Urinary bladder (tissue), 4 donors: Measurements from ENCODE around the gene CREBBP. TPM values are rescaled to one million over a fixed set of nuclear protein-coding genes. Genes with fewer than 3 reads are reported as not detected.

Experiments used
- DNase-seq: peaks from one replicate; pipeline ENCODE4 v3.0.0-alpha.2; 2015; ENCODE audit errors: extremely low spot score
- H3K27ac ChIP-seq: one replicate; pipeline ENCODE4 v1.5.1; 2013; ENCODE audit warnings: low read depth, mild to moderate bottlenecking, moderate library complexity
- H3K36me3 ChIP-seq: one replicate; pipeline ENCODE4 v1.6.1; 2013; ENCODE audit warnings: mild to moderate bottlenecking, moderate library complexity; ENCODE audit not compliant: insufficient read depth
- H3K4me1 ChIP-seq: one replicate; pipeline ENCODE4 v1.6.1; 2013; ENCODE audit warnings: mild to moderate bottlenecking, moderate library complexity; ENCODE audit not compliant: insufficient read depth
- H3K4me3 ChIP-seq: one replicate; pipeline ENCODE4 v1.5.1; 2013; ENCODE audit warnings: low read depth, low read length
- WGBS: extraction: QIAGEN DNeasy Blood & Tissue Kit; methylation state at CpG from one replicate; pipeline ENCODE4 v1.1.7; 2013; 5-methylcytosine and 5-hydroxymethylcytosine counted together
- polyA plus RNA-seq: library from polyadenylated mRNA; stranded (reverse); fragments of 200-250 nt; gene quantifications from one replicate; pipeline ENCODE4 v1.2.3, GENCODE V29; 2013
- total RNA-seq: library from RNA; depleted of rRNA; stranded (reverse); fragments of >200 nt; gene quantifications from one replicate; pipeline ENCODE4 v1.2.3, GENCODE V29; 2014
- donor health status: healthy with polysubstance abuse.
- donor health status: healthy.

Gene CREBBP
- total and polyA plus RNA-seq, 2 donors = 23.2 to 67.3 TPM

DNA sequence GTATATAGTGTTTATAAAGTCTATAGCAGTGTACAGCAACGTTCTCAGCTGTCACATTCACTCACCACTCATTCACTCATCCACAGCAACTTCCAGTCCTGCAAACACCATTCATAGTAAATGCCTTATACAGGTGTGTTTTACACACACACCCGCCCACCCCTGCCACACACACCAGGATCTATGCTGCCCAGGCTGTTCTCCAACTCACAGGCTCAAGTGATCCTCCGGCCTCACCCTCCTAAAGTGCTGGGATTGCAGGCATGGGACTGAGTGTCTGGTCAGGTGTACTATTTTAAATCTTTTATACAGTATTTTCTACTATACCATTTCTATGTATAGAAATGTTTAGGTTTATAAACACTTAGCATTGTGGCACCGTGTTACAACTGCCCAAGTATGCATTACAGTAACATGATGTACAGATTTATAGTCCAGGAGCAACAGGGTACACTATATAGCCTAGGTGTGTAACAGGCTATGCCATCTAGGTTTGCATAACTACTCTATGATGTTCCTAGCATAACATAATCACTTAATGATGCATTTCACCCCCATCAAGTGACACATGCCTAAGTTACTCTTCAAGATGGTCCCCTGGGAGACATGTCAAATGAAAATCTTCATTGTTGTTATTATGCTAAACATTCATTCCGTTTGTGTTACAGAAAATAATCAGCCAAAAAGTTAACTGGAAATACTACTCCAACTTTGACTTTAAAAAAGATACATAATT, 42.5 kb downstream of the CREBBP start:
- Histone ChIP-seq H3K4me3 (no peak overlapping the region), H3K27ac (no peak overlapping the region), H3K36me3 (no peaks in the 10 kb centered on the region), H3K4me1 (peaks cover 1% of the 10 kb centered on the region)
- no peak for DNase-seq
- WGBS = 65% methylated on average over 5 of the region's 5 CpGs

DNA sequence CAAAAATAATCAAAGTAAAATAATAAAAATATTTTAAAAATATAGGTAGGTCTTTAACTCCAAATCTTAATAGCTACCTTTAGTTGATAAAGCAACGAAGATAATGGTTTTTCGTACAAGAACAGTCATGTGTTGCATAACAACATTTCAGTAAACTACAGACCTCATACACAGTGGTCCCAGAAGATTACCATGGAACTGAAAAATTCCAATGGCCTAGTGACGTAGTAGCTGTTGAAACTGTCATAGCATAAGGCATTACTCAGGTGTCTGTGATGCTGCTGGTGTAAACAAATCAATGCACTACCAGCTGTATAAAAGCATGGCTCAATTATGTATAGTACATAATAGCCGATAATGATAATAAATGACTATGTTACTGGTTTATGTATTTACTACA, 43.9 kb downstream of the CREBBP start:
- H3K36me3 ChIP-seq = no peaks in the 10 kb centered on the region
- H3K27ac ChIP-seq = no peak overlapping the region
- DNase-seq = no peak
- no peak overlapping the region for H3K4me3 ChIP-seq
- 81% methylated on average over 4 of the region's 4 CpGs for WGBS
- peaks cover 1% of the 10 kb centered on the region for H3K4me1 ChIP-seq

DNA sequence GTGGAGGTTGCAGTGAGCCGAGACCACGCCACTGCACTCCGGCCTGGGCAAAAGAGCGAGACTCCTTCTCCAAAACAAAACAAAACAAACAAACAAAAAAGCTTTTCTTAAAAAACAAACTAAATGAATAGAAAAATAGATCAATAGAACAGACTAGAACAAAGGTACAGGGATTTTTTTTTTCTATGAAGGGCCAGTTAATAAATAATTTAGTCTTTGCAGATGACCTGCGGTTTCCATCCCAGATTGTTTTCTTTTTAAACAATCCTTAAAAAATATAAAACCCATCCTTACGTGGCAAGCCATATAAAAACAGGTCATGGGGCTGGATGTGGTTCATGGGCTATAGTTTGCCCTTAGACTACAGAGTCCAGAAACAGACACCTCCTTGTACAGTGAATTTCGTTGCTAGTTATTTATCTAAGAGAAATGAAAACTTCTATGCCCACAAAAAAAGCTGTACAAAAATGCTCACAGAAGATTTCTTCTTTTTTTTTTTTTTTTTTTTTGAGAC, 45.4 kb downstream of the CREBBP start:
- Histone ChIP-seq H3K4me3 (no peak overlapping the region), H3K4me1 (peaks cover 1% of the 10 kb centered on the region)
- WGBS = 97% methylated on average over 7 of the region's 7 CpGs

DNA sequence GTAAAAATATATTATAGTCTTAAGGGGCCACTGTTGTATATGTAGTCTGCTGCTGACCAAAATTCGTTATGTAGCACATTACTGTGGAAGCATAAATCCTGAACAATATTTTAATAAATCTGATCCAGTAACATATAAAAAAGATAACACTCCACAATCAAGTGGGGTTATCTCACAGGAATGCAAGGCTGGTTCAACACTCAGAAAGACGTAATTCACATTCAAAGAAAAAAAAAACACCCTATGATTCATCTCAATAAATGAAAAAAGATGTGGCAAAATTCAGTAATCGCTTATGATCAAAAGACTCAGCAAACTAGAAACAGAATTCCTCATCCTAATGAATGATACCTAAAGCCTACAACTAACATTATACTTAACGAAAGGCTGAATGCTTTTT, 47.8 kb downstream of the CREBBP start:
- no peak for DNase-seq
- H3K36me3 ChIP-seq = no peaks in the 10 kb centered on the region
- 95% methylated on average over 4 of the region's 4 CpGs for WGBS
- H3K4me3 ChIP-seq = no peak overlapping the region
- H3K27ac ChIP-seq = no peak overlapping the region
- H3K4me1 ChIP-seq = peaks cover 1% of the 10 kb centered on the region

More for the DNA sequence above, 45.4 kb downstream of the CREBBP start:
- no peak for DNase-seq
- H3K27ac ChIP-seq = no peak overlapping the region
- no peaks in the 10 kb centered on the region for H3K36me3 ChIP-seq

DNA sequence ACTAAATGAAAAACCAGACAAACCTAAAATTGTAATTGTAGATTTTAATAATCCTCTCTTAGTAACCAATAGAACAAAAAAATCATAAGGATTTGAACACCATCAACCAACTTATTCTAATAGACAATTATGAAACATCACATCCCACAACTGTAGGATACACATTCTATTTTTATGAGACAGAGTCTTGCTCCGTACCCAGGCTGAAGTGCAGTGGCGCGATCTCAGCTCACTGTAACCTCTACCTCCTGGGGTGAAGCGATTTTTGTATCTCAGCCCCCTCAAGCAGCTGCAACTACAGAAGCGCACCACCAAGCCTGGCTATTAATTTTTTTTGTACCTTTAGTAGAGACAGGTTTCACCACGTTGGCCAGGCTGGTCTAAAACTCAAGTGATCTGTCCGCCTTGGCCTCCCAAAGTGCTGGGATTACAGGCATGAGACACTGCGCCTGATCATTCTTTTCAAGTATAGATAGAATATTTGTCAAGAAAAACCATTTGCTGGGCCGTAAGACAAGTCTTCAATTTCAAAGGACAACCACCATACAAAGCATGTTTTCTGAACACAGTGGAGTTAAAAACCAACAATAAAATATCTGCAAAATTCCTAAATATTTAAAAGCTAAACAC, 49.8 kb downstream of the CREBBP start:
- no peak for DNase-seq
- Histone ChIP-seq H3K27ac (no peak overlapping the region), H3K4me1 (no peaks in the 10 kb centered on the region), H3K4me3 (no peak overlapping the region), H3K36me3 (no peaks in the 10 kb centered on the region)
- 93% methylated on average over 9 of the region's 9 CpGs for WGBS

DNA sequence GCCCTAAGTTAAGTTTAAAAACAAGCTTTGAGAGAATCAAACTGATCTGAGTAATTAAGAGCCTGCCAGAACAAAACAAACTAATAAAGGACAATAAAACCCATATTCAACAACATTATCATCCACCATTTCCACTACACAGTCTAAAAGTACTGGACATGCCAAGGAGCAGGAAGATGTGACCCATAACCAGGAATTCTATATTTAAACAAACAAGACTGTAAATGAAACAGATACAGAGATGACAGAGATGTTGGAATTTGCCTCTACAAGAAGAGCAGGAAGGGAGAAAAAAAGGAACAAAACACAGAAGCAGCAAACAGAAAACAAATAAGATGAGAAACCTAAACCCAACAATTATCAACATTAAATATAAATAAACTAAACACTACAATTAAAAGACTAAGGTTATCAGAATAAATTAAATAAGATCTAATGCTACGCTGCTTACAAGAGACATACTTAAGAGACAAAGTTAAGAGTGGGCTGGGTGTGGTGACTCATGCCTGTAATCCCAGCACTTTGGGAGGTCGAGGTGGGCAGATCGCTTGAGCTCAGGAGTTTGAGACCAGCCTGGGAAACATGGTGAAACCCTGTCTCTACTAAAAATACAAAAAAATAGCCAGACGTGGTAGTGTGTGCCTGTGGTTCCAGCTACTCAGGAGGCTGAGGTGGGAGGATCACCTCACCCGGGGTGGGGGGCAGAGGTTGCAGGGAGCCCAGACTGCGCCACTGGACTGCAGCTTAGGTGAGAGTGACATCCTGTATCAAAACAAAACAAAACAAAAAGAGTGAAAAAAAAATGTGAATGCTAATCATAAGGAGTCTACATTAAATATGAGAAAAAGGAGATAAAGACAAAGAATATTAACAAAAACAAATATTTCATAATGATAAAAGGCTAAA, 50.6 kb downstream of the CREBBP start:
- DNase-seq = no peak
- no peaks in the 10 kb centered on the region for H3K36me3 ChIP-seq
- H3K4me1 ChIP-seq = no peaks in the 10 kb centered on the region
- 82% methylated on average over 6 of the region's 6 CpGs for WGBS
- H3K27ac ChIP-seq = no peak overlapping the region
- H3K4me3 ChIP-seq = no peak overlapping the region

DNA sequence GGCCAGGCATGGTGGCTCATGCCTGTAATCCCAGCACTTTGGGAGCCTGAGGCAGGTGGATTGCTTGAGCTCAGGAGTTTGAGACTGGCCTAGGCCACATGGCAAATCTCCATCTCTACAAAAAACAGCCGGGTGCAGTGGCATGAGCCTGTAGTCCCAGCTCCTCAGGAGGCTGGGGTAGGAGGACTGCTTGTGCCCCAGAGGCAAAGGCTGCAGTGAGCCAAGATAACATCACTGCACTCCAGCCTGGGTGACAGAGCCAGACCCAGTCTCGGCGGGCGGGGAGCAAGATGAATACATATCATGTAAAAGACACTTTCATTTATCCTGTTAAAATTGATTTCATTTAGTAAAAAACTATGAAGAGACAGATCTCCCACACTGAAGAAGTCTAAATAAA, 54.6 kb downstream of the CREBBP start:
- H3K36me3 ChIP-seq = no peaks in the 10 kb centered on the region
- no peaks in the 10 kb centered on the region for H3K4me1 ChIP-seq
- no peak overlapping the region for H3K27ac ChIP-seq
- 88% methylated on average over 4 of the region's 4 CpGs for WGBS
- no peak overlapping the region for H3K4me3 ChIP-seq
- DNase-seq = no peak

DNA sequence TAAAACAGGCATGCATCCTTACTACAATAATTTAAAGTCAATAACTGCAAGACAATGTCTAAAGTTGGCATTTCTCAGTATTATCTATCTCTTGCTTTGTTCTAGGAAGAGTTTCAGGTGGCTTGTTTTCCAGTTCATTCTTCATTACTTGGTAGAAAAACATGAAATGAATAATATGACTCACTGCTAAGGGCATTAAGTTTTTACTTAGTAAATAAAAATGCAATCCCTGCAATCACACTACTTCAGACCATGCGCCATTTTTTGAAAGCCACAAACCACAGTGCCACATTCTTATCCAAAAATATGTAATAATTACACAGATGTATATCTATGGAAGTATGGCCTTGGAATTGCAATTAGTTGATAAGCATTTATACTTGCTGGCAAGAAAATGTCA, 55.4 kb downstream of the CREBBP start:
- no peak for DNase-seq
- WGBS = 58% methylated on average over 1 of the region's 1 CpG
- H3K4me1 ChIP-seq = peaks cover 2% of the 10 kb centered on the region
- no peak overlapping the region for H3K27ac ChIP-seq
- no peaks in the 10 kb centered on the region for H3K36me3 ChIP-seq
- H3K4me3 ChIP-seq = no peak overlapping the region

DNA sequence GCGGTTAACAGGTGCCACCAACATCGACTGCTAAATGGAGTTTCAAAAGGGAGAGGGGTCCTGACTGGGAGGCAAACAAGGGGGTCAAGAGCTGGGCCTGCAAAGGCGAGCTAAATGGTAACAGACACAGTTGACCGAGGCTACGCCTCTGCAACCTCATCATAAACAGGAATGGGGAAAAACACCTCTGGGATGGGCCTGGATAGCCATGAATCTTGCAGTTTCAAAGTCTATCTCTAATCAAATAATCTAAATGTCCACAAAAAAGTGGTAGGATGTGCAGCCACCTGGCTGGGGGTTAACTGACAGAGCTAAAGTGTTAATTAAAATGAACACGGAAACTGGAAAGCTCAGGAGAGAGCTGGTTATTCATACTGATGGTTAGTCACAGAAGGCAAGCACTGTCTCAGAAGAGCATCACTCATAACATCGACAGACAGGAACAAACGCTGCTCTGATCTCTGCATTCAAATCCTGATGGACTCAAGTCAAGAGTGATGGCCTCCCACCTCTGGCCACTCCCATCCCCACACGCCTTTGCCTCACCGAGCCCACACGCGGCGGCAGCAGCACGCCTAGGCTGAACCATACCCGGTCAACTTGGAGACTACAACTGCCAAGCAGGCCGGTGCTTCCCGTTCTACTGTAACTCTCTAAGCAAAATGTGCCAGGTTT, 56.3 kb downstream of the CREBBP start:
- Histone ChIP-seq H3K4me3 (no peak overlapping the region), H3K27ac (no peak overlapping the region), H3K4me1 (peaks cover 2% of the 10 kb centered on the region), H3K36me3 (no peaks in the 10 kb centered on the region)
- DNase-seq = no peak
- 90% methylated on average over 17 of the region's 17 CpGs for WGBS

DNA sequence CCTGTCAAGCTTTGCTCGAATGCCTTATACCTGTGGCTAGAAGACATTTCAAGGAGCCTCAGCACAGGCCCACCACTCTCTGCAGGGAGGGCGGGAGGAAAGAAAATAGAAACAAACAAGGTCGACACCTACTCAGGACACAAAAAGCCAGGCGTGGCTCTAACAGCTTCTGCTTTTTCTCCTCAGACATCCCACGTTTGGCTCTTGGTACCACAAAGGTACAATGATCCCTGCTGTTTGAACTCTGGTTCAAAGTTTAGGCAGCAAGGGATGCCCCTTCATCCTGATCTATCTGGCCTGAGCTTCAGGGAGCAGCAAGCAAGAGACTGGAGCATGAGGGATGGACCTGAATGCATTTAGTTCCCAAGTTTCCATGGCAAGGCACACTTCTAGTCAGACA, 57.1 kb downstream of the CREBBP start:
- no peak overlapping the region for H3K27ac ChIP-seq
- no peak for DNase-seq
- 67% methylated on average over 5 of the region's 5 CpGs for WGBS
- H3K4me3 ChIP-seq = no peak overlapping the region
- peaks cover 6% of the 10 kb centered on the region for H3K4me1 ChIP-seq
- H3K36me3 ChIP-seq = no peaks in the 10 kb centered on the region

DNA sequence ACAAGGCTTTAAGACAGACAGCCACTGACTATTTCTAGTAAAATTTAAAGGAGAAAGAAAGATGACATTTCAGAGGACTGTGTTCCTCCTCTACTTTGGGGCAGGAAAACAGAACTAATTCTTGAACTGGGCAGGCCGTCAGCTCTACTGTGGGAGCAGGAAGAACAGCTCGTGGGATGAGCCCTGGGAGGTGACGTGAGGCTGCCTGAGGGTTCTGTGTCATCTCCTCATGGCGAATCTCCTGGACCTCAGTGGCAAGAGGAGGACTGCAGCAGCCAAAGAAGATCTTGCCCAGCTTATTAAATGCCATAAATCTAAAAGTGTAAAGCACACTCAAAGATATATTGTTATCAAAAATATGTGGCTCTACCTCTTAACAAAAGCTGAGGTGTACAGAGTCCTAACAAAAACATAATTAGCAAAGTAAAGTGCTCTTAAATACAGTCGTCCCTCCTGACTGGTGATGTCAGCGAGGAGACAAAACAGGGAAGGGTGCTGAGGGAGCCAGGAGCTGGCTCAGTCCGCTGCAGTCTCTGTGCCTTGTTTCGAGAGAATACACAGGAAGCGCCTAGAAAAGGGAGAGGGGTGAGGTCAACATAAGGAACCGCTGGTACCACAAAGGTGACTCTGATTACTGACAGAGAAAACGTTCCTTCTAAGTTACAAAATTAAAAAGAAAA, 58.0 kb downstream of the CREBBP start:
- WGBS = 56% methylated on average over 11 of the region's 11 CpGs
- DNase-seq = no peak
- no peaks in the 10 kb centered on the region for H3K36me3 ChIP-seq
- no peak overlapping the region for H3K27ac ChIP-seq
- no peak overlapping the region for H3K4me3 ChIP-seq
- H3K4me1 ChIP-seq = peaks cover 6% of the 10 kb centered on the region

DNA sequence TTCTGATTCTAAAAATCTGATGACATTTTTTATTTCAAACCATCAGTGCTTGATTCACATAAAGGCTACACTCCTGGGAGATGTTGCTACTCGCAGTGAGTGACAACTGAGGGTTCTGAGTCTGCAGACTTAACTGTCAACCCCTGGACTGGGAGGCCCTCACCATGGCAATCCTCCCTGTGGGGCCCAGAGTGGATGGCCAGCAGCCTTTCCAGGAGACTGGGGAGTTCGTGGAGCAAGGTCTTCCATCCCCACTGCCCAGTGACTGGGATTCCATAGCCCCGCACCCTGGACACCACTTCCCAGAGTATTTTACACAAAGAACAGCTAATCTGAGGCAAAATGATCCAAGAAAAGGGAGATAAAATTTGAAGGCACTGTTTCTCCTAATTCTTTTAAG, 59.3 kb downstream of the CREBBP start:
- no peak overlapping the region for H3K27ac ChIP-seq
- no peak overlapping the region for H3K4me3 ChIP-seq
- 74% methylated on average over 3 of the region's 3 CpGs for WGBS
- DNase-seq = no peak
- no peaks in the 10 kb centered on the region for H3K36me3 ChIP-seq
- peaks cover 6% of the 10 kb centered on the region for H3K4me1 ChIP-seq
